Urinary bladder (tissue), 4 donors: ENCODE measurements around the gene FERMT3. TPM values are rescaled to one million over a fixed set of nuclear protein-coding genes. Genes with fewer than 3 reads are reported as not detected.

Experiments used
- DNase-seq: peaks from one replicate; pipeline ENCODE4 v3.0.0-alpha.2; 2015; ENCODE audit errors: extremely low spot score
- H3K27ac ChIP-seq: one replicate; pipeline ENCODE4 v1.5.1; 2013; ENCODE audit warnings: low read depth, mild to moderate bottlenecking, moderate library complexity
- H3K36me3 ChIP-seq: one replicate; pipeline ENCODE4 v1.6.1; 2013; ENCODE audit warnings: mild to moderate bottlenecking, moderate library complexity; ENCODE audit not compliant: insufficient read depth
- H3K4me1 ChIP-seq: one replicate; pipeline ENCODE4 v1.6.1; 2013; ENCODE audit warnings: mild to moderate bottlenecking, moderate library complexity; ENCODE audit not compliant: insufficient read depth
- H3K4me3 ChIP-seq: one replicate; pipeline ENCODE4 v1.5.1; 2013; ENCODE audit warnings: low read depth, low read length
- WGBS: extraction: QIAGEN DNeasy Blood & Tissue Kit; methylation state at CpG from one replicate; pipeline ENCODE4 v1.1.7; 2013; 5-methylcytosine and 5-hydroxymethylcytosine counted together
- polyA plus RNA-seq: library from polyadenylated mRNA; stranded (reverse); fragments of 200-250 nt; gene quantifications from one replicate; pipeline ENCODE4 v1.2.3, GENCODE V29; 2013
- total RNA-seq: library from RNA; depleted of rRNA; stranded (reverse); fragments of >200 nt; gene quantifications from one replicate; pipeline ENCODE4 v1.2.3, GENCODE V29; 2014
- donor health status: healthy with polysubstance abuse.
- donor health status: healthy.

FERMT3 gene
- total and polyA plus RNA-seq, 2 donors: 7.8 to 16.8 TPM

DNA sequence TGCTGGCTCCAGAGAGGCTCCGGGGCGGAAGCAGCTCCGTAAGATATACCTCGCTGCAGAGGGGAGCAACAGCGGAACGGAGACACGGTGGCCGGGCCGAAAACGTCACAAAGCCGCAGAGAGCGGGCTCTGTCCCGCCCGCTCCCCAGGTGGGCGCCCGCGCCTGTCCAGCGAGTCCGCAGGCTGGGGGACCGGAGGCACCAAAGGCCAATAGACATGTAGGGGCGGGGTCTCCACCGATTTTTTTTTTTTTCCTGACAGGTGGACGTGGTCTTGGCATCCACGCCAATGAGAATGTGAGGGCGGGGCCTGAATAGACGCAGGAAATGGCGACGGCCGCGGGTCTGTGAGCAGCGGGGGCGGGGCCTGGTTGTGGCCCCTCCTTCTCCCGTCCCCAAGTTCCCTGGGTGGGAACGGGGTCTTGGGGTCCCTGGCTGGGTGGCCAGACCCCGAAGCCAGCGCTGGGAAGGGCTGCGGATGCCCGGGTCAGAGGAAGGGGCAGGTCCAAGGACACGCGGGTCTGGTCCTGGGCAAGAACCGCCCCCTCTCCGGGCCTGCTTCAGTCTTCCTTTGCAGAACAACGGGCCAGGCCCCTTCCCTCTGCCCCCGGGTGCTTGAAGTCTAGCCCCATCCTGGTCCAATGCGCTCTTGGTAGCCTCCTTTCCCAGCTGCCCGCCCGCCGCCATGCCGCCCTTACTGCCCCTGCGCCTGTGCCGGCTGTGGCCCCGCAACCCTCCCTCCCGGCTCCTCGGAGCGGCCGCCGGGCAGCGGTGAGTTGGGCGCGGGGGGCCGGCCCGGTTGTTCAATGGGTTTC, 23.9 kb downstream of the FERMT3 start, which contains the start of gene DNAJC4:
Gene DNAJC4, plus strand, starts transcription at position 378 of the 814 bp plus-strand sequence. Its CDS starts 307 bp downstream, at position 685.
- DNase-seq: peak; percentile 91
- H3K4me3 ChIP-seq: peak within 1 kb of the TSS; percentile 63
- no peaks in the 10 kb centered on the region for H3K4me1 ChIP-seq
- under 1% methylated on average over 62 of the region's 62 CpGs for WGBS
- peak within 1 kb of the TSS; percentile 91 for H3K27ac ChIP-seq
- H3K36me3 ChIP-seq: no peaks in the 10 kb centered on the region

DNA sequence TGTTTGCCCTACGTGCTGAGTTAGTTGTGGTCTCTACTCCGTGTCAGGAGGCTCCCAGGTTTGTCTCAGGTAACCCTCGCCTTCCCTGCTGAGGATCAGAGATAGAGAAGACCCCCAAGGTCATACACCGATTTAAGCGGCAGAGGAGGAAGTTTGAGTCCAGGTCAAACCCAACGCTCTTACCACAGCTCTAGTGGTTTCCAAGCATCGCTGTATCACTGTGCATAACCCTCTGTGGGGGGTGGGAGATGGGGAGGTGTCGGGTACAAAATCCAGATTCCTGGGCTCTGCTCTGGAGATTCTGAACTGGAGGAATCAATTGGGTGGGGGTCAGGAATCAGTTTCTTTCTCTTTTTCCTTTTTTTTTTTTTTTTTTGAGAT, 24.5 kb downstream of the FERMT3 start:
- peak overlapping the region; percentile 63 for H3K4me3 ChIP-seq
- H3K36me3 ChIP-seq: no peaks in the 10 kb centered on the region
- H3K4me1 ChIP-seq: no peaks in the 10 kb centered on the region
- DNase-seq: no peak
- H3K27ac ChIP-seq: peak overlapping the region; percentile 91
- WGBS: 11% methylated on average over 8 of the region's 8 CpGs

- no peaks in the 10 kb centered on the region for H3K4me1 ChIP-seq
- DNase-seq: no peak
- no peak overlapping the region for H3K27ac ChIP-seq
- no peak overlapping the region for H3K4me3 ChIP-seq
- 90% methylated on average over 7 of the region's 7 CpGs for WGBS
- no peaks in the 10 kb centered on the region for H3K36me3 ChIP-seq
Observed at GRCh38 chr11:64231546-64231945, 25.0 kb downstream of the FERMT3 start.

DNA sequence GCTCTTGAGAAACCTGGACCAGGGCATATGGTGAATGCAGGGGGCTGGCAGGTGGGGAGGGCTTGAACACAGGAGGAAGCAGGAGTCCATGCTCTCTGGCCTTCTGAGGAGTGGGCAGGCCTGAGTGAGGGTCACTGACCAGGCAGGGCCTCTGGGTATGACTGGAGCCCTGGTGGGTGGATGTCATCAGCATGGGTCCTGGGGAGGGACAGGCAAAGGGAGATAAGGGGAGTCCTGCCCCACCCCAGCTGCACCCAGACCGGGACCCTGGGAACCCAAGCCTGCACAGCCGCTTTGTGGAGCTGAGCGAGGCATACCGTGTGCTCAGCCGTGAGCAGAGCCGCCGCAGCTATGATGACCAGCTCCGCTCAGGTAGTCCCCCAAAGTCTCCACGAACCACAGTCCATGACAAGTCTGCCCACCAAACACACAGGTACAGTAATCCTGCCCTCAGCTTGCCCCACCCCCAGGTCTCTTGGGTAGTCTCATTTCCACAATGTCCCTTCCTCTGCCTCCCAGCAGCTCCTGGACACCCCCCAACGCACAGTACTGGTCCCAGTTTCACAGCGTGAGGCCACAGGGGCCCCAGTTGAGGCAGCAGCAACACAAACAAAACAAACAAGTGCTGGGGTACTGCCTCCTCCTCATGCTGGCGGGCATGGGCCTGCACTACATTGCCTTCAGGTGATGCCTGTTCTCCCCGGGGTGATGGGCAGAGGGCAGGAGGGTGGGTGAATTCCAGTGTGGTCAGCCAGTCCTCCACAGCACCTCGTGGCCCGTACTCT, 25.9 kb downstream of the FERMT3 start:
- no peak for DNase-seq
- H3K4me1 ChIP-seq: no peaks in the 10 kb centered on the region
- 85% methylated on average over 15 of the region's 15 CpGs for WGBS
- no peak overlapping the region for H3K27ac ChIP-seq
- no peaks in the 10 kb centered on the region for H3K36me3 ChIP-seq
- no peak overlapping the region for H3K4me3 ChIP-seq

GRCh38 chr11:64232967-64233315, 26.4 kb downstream of the FERMT3 start:
- Histone ChIP-seq H3K4me3 (no peak overlapping the region), H3K36me3 (no peaks in the 10 kb centered on the region), H3K27ac (no peak overlapping the region), H3K4me1 (no peaks in the 10 kb centered on the region)
- WGBS: 89% methylated on average over 8 of the region's 8 CpGs
- no peak for DNase-seq

- H3K36me3 ChIP-seq: no peaks in the 10 kb centered on the region
- H3K4me1 ChIP-seq: no peaks in the 10 kb centered on the region
- 2% methylated on average over 56 of the region's 62 CpGs for whole genome bisulfite sequencing
- peak within 1 kb of the TSS; percentile 69 for H3K27ac ChIP-seq
- DNase-seq: no peak
- peak within 1 kb of the TSS; percentile 86 for H3K4me3 ChIP-seq
Observed at GRCh38 chr11:64233913-64234586, 27.5 kb downstream of the FERMT3 start, which contains the start of gene VEGFB. VEGFB (plus strand) TSS chr11:64234584; CDS start chr11:64234834, 250 bp downstream.

GRCh38 chr11:64234647-64235379, 28.3 kb downstream of the FERMT3 start:
- H3K4me3 ChIP-seq: peak overlapping the region; percentile 86
- DNase-seq: no peak
- H3K36me3 ChIP-seq: no peaks in the 10 kb centered on the region
- H3K27ac ChIP-seq: peak overlapping the region; percentile 69
- 2% methylated on average over 80 of the region's 80 CpGs for WGBS
- no peaks in the 10 kb centered on the region for H3K4me1 ChIP-seq

- WGBS: 87% methylated on average over 12 of the region's 12 CpGs
- Histone ChIP-seq H3K27ac (no peak overlapping the region), H3K4me3 (peak overlapping the region; percentile 86), H3K4me1 (no peaks in the 10 kb centered on the region), H3K36me3 (no peaks in the 10 kb centered on the region)
- DNase-seq: no peak
Observed at GRCh38 chr11:64235437-64236161, 29.1 kb downstream of the FERMT3 start.

- Histone ChIP-seq H3K27ac (peak overlapping the region; percentile 3), H3K4me1 (no peaks in the 10 kb centered on the region), H3K4me3 (no peak overlapping the region), H3K36me3 (no peaks in the 10 kb centered on the region)
- no peak for DNase-seq
- WGBS: 69% methylated on average over 12 of the region's 12 CpGs
Observed at GRCh38 chr11:64237484-64237951, 31.0 kb downstream of the FERMT3 start.

DNA sequence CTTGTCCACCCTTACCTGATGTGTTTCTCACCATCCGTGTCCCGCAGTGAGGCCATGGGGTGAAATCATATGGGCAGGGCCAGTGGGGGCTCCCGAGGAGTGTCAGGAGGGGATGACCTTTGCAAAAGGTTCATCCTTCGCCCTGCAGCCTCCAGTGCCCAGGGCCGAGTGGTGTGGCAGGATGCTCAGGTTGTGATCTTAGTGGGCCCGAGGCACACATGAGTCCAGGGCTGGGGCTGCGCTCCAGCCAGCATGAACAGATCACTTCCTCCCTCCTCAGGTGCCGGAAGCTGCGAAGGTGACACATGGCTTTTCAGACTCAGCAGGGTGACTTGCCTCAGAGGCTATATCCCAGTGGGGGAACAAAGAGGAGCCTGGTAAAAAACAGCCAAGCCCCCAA, 31.6 kb downstream of the FERMT3 start:
- DNase-seq: no peak
- WGBS: 88% methylated on average over 9 of the region's 9 CpGs
- Histone ChIP-seq H3K4me1 (no peaks in the 10 kb centered on the region), H3K4me3 (no peak overlapping the region), H3K36me3 (no peaks in the 10 kb centered on the region), H3K27ac (peak overlapping the region; percentile 3)

- H3K4me3 ChIP-seq: no peak overlapping the region
- H3K36me3 ChIP-seq: no peaks in the 10 kb centered on the region
- WGBS: 90% methylated on average over 5 of the region's 5 CpGs
- DNase-seq: no peak
- no peak overlapping the region for H3K27ac ChIP-seq
- no peaks in the 10 kb centered on the region for H3K4me1 ChIP-seq
Observed at GRCh38 chr11:64238999-64239398, 32.5 kb downstream of the FERMT3 start.

DNA sequence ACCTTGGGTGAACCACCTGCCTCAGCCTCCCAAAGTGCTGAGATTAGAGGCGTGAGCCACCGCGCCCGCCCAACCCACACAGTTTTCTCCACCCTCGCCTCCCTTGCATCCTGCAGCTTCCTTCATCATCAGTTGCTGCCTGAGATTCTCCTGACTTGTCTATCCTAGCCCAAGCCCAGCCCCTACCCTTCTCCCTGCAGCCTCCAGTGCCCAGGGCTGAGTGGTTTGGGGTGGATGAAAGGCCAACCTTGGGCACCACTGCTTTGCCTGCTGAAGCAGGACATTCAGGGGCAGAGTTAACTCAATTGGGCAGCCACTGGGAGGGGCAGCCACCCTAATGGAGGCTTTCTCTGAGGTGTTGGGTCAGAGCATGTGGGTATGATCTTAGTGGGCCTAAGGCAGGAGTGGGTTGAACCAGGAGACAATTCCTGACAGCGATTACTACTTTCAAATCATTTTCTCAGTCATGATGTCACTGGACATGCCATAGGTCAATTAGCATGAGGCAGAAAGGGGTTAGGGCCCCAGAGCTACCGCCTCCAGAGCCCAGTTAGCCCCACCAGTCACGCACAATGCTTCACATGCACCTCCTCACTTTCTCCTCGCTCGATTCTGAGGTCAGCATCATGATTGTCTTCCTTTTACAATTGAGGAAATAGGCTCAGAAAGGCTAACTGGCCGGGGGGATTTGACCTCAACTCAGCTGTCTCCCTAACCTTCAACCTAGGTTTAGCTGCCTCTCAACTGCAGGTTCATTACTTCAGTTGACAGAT, 33.3 kb downstream of the FERMT3 start:
- 86% methylated on average over 11 of the region's 11 CpGs for WGBS
- Histone ChIP-seq H3K4me1 (no peaks in the 10 kb centered on the region), H3K4me3 (no peak overlapping the region), H3K36me3 (no peaks in the 10 kb centered on the region), H3K27ac (peak overlapping the region; percentile 99)
- DNase-seq: no peak
